Colon (tissue), 2 donors: ENCODE measurements around the gene NSUN4.

ENCODE experiments used
- FAIRE-seq: peaks from 2 replicates; lab custom pipeline; 2012; peaks lifted over from hg19 to GRCh38; lab: Jason Lieb, UNC
- donor health status: control.
- donor health status: control.

The NSUN4 gene

GRCh38 chr1:46406881-46407608, 66.4 kb downstream of the NSUN4 start:
- no peak for FAIRE-seq

GRCh38 chr1:46407636-46408035, 67.0 kb downstream of the NSUN4 start:
- no peak for FAIRE-seq

- no peak for FAIRE-seq
Observed at GRCh38 chr1:46408356-46409062, 67.9 kb downstream of the NSUN4 start.

- FAIRE-seq = no peak
Observed at GRCh38 chr1:46409063-46409372, 68.4 kb downstream of the NSUN4 start.

GRCh38 chr1:46410156-46411009, 69.8 kb downstream of the NSUN4 start:
- FAIRE-seq = no peak

- FAIRE-seq = no peak
Observed at GRCh38 chr1:46411010-46411405, 70.4 kb downstream of the NSUN4 start.
